ENCODE measurements around the gene AKAIN1.

- TF ChIP-seq CTCF (conservative IDR thresholded peaks at IDR 0.05; ENCODE audit: low read length) (no peak), EZH2phosphoT487 (IDR thresholded peaks at IDR 0.05; ENCODE audit: borderline replicate concordance, low read depth, low read length) (no peak)
Measured at GRCh38 chr18:5197032-5197434, at the start of gene AKAIN1.
